GM23338 (cell line): ENCODE results near the gene DNAH8.

Source experiments
- CREB1 ChIP-seq: fragments of 250-450 bp; sonication (Bioruptor Pico); IDR thresholded peaks from 2 replicates; pipeline ENCODE4 v1.5.0; 2020; ENCODE audit warnings: low read depth, mild to moderate bottlenecking, moderate library complexity
- EZH2 ChIP-seq: fragments of 200-600 bp; sonication (generic); IDR thresholded peaks from one replicate; pipeline ENCODE4 v1.8.0; 2017; ENCODE audit warnings: antibody characterized with exemption, mild to moderate bottlenecking, low read depth; ENCODE audit not compliant: unreplicated experiment
- EZH2phosphoT487 ChIP-seq: fragments of 200-600 bp; sonication (generic); IDR thresholded peaks from one replicate; pipeline ENCODE4 v1.8.1; 2018; ENCODE audit warnings: antibody characterized with exemption; ENCODE audit not compliant: unreplicated experiment
- POLR2AphosphoS5 ChIP-seq: IDR thresholded peaks from 2 replicates; pipeline ENCODE4 v1.6.1; 2016; ENCODE audit warnings: antibody characterized with exemption, low read depth
- ZNF331 ChIP-seq: fragments of 250-450 bp; sonication (Bioruptor Pico); IDR thresholded peaks from 2 replicates; pipeline ENCODE4 v1.5.0; 2020; ENCODE audit warnings: low read depth, mild to moderate bottlenecking, moderate library complexity
- TF ChIP-seq, protein P1 (sequence below), 2 experiments: fragments of 200-600 bp in 1 of 2; sonication (generic) in 1 of 2; conservative IDR thresholded peaks; 2 replicates each; pipeline versions ENCODE4 v1.5.1 to v1.6.1; 2016 to 2017; ENCODE audit warnings: antibody characterized with exemption in 2 of 2, low read depth in 2 of 2, mild to moderate bottlenecking in 2 of 2, moderate library complexity in 1 of 2
- TF ChIP-seq, protein P2 (sequence below): IDR thresholded peaks from one replicate; pipeline ENCODE4 v1.6.1; 2018; ENCODE audit warnings: antibody characterized with exemption; ENCODE audit not compliant: unreplicated experiment

DNA sequence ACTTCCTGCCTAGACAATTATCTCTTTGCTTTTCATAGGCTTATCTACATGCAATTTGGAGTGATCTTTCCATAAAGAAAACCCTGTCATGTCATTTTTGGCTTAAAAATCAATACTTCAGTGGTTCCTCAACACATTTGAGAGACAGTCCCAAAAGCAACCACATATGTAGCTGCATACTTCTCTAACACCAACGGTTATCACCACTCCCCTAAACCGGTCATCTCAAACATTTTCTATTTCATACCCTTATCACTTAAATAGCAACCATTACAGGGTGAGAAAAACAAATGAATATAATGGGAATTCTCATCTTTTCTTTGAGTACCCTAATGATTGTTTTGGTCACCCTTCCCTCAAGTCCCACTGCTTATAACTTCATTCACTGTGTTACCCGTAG is 17.3 kb upstream of the DNAH8 start:
- TF ChIP-seq EZH2 = no peak
- TF ChIP-seq, protein P1, sequence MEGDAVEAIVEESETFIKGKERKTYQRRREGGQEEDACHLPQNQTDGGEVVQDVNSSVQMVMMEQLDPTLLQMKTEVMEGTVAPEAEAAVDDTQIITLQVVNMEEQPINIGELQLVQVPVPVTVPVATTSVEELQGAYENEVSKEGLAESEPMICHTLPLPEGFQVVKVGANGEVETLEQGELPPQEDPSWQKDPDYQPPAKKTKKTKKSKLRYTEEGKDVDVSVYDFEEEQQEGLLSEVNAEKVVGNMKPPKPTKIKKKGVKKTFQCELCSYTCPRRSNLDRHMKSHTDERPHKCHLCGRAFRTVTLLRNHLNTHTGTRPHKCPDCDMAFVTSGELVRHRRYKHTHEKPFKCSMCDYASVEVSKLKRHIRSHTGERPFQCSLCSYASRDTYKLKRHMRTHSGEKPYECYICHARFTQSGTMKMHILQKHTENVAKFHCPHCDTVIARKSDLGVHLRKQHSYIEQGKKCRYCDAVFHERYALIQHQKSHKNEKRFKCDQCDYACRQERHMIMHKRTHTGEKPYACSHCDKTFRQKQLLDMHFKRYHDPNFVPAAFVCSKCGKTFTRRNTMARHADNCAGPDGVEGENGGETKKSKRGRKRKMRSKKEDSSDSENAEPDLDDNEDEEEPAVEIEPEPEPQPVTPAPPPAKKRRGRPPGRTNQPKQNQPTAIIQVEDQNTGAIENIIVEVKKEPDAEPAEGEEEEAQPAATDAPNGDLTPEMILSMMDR (conservative IDR thresholded peaks at IDR 0.05; ENCODE audit: low read depth in 2 of 2) = no peak
- no peak for TF ChIP-seq EZH2phosphoT487
- TF ChIP-seq, protein P2, sequence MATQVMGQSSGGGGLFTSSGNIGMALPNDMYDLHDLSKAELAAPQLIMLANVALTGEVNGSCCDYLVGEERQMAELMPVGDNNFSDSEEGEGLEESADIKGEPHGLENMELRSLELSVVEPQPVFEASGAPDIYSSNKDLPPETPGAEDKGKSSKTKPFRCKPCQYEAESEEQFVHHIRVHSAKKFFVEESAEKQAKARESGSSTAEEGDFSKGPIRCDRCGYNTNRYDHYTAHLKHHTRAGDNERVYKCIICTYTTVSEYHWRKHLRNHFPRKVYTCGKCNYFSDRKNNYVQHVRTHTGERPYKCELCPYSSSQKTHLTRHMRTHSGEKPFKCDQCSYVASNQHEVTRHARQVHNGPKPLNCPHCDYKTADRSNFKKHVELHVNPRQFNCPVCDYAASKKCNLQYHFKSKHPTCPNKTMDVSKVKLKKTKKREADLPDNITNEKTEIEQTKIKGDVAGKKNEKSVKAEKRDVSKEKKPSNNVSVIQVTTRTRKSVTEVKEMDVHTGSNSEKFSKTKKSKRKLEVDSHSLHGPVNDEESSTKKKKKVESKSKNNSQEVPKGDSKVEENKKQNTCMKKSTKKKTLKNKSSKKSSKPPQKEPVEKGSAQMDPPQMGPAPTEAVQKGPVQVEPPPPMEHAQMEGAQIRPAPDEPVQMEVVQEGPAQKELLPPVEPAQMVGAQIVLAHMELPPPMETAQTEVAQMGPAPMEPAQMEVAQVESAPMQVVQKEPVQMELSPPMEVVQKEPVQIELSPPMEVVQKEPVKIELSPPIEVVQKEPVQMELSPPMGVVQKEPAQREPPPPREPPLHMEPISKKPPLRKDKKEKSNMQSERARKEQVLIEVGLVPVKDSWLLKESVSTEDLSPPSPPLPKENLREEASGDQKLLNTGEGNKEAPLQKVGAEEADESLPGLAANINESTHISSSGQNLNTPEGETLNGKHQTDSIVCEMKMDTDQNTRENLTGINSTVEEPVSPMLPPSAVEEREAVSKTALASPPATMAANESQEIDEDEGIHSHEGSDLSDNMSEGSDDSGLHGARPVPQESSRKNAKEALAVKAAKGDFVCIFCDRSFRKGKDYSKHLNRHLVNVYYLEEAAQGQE = no peak
- no peak for TF ChIP-seq ZNF331 (CRISPR knock-in tag)
- no peak for TF ChIP-seq POLR2AphosphoS5
- TF ChIP-seq CREB1 (CRISPR knock-in tag) = no peak
